H1 (cell line): ENCODE results near the gene EPHA4. TPM values are rescaled to one million over a fixed set of nuclear protein-coding genes. Genes with fewer than 3 reads are reported as not detected.

Source experiments
- CTCF ChIA-PET: fragments of 300-600 bp; sonication (Branson Sonifier 250); formaldehyde crosslinking; loops from one replicate; lab custom pipeline; 2021; ENCODE audit not compliant: partially characterized antibody; lab: Charles Lee
- POLR2A ChIA-PET: fragments of 300-600 bp; sonication (Branson Sonifier 250); formaldehyde crosslinking; loops from one replicate; lab custom pipeline; 2021; ENCODE audit warnings: inconsistent platforms; ENCODE audit not compliant: partially characterized antibody; lab: Charles Lee
- DNase-seq, 2 experiments: peaks; one replicate each; pipeline versions ENCODE4 v3.0.0 to v3.0.0-alpha.2; 2010 to 2022; ENCODE audit warnings: low spot score in 2 of 2, low read depth in 1 of 2, mixed read lengths in 1 of 2
- FAIRE-seq: peaks from 2 replicates; lab custom pipeline; 2011; peaks lifted over from hg19 to GRCh38; lab: Jason Lieb, UNC
- H2AFZ ChIP-seq: 2 replicates; pipeline ENCODE4 v1.8.1; 2012; ENCODE audit warnings: low read length, inconsistent platforms
- H2AK5ac ChIP-seq: 2 replicates; pipeline ENCODE4 v1.6.1; 2013; ENCODE audit warnings: low read depth, low read length
- H2BK120ac ChIP-seq: replicated peaks from 2 replicates; pipeline ENCODE3; 2013; ENCODE audit warnings: low read depth, low read length, inconsistent platforms
- H2BK12ac ChIP-seq: 2 replicates; pipeline ENCODE4 v1.6.1; 2013; ENCODE audit warnings: low read depth, low read length
- H2BK15ac ChIP-seq: 2 replicates; pipeline ENCODE4 v1.6.1; 2013; ENCODE audit warnings: low read length
- H2BK20ac ChIP-seq: 2 replicates; pipeline ENCODE4 v1.6.1; 2013; ENCODE audit warnings: low read length
- H2BK5ac ChIP-seq: 2 replicates; pipeline ENCODE4 v1.6.1; 2013; ENCODE audit warnings: low read depth, low read length
- H3K14ac ChIP-seq: 2 replicates; pipeline ENCODE4 v1.6.1; 2013; ENCODE audit warnings: inconsistent platforms; ENCODE audit not compliant: insufficient read length
- H3K18ac ChIP-seq: 2 replicates; pipeline ENCODE4 v1.6.1; 2013; ENCODE audit warnings: low read length; ENCODE audit errors: extremely low read depth
- H3K23ac ChIP-seq: 2 replicates; pipeline ENCODE4 v1.6.1; 2013; ENCODE audit warnings: inconsistent platforms; ENCODE audit not compliant: insufficient read length
- H3K23me2 ChIP-seq: 2 replicates; pipeline ENCODE4 v1.6.1; 2013; ENCODE audit warnings: low read depth, low read length
- H3K27ac ChIP-seq: 2 replicates; pipeline ENCODE4 v1.6.1; 2011; ENCODE audit warnings: low read depth, low read length, inconsistent platforms
- H3K27me3 ChIP-seq, 4 experiments: replicated peaks in 1 of 4; 1 replicate in 1 of 4; 2 replicates in 3 of 4; pipeline versions ENCODE4 v1.6.1 to v1.8.1; 2011 to 2013; ENCODE audit warnings: low read length in 3 of 4, mild to moderate bottlenecking in 3 of 4, inconsistent platforms in 2 of 4, mixed read lengths in 2 of 4, moderate library complexity in 1 of 4; ENCODE audit not compliant: control insufficient read depth in 3 of 4, insufficient read depth in 3 of 4; ENCODE audit errors: extremely low read depth in 1 of 4
- H3K36me3 ChIP-seq, 4 experiments: 2 replicates each; pipeline versions ENCODE4 v1.6.1 to v1.8.1; 2011 to 2013; ENCODE audit warnings: mild to moderate bottlenecking in 4 of 4, low read length in 3 of 4, moderate library complexity in 2 of 4, control low read depth in 1 of 4, inconsistent platforms in 1 of 4; ENCODE audit not compliant: insufficient read depth in 4 of 4, control insufficient read depth in 2 of 4
- H3K4ac ChIP-seq: replicated peaks from 2 replicates; pipeline ENCODE3; 2013; ENCODE audit warnings: low read length, low read depth, mixed read lengths, inconsistent platforms; ENCODE audit not compliant: insufficient read length
- H3K4me1 ChIP-seq, 4 experiments: replicated peaks in 1 of 4; 1 replicate in 1 of 4; 2 replicates in 3 of 4; pipeline versions ENCODE4 v1.6.1 to v1.8.1; 2011 to 2013; ENCODE audit warnings: low read length in 3 of 4, inconsistent platforms in 2 of 4, mixed read lengths in 1 of 4; ENCODE audit not compliant: insufficient read depth in 4 of 4, control insufficient read depth in 3 of 4
- H3K4me2 ChIP-seq, 2 experiments: 2 replicates each; pipeline versions ENCODE4 v1.6.1 to v1.8.1; 2011 to 2013; ENCODE audit warnings: low read depth in 2 of 2, low read length in 2 of 2, control low read depth in 1 of 2, inconsistent platforms in 1 of 2, mild to moderate bottlenecking in 1 of 2; ENCODE audit not compliant: insufficient read depth in 1 of 2
- H3K4me3 ChIP-seq, 4 experiments: fragments of 200-600, 300-600 bp in 1 of 4; sonication (generic), shearing (Covaris generic), sonication (Bioruptor Twin) in 1 of 4; 2 replicates each; pipeline versions ENCODE4 v1.5.1 to v1.8.1; 2011 to 2016; ENCODE audit warnings: low read length in 4 of 4, low read depth in 3 of 4, control low read depth in 2 of 4, inconsistent platforms in 2 of 4, mild to moderate bottlenecking in 2 of 4, mixed read lengths in 1 of 4, moderate library complexity in 1 of 4; ENCODE audit not compliant: insufficient read depth in 2 of 4; ENCODE audit errors: extremely low read depth in 1 of 4
- H3K56ac ChIP-seq: replicated peaks from 2 replicates; pipeline ENCODE3; 2013; ENCODE audit warnings: low read depth, mild to moderate bottlenecking, mixed read lengths, low read length, inconsistent platforms; ENCODE audit not compliant: insufficient read length
- H3K79me1 ChIP-seq: 2 replicates; pipeline ENCODE4 v1.6.1; 2013; ENCODE audit warnings: low read depth, low read length, control low read depth
- H3K79me2 ChIP-seq, 2 experiments: 2 replicates each; pipeline versions ENCODE4 v1.6.1 to v1.8.1; 2012 to 2013; ENCODE audit warnings: low read length in 2 of 2, mild to moderate bottlenecking in 2 of 2, inconsistent platforms in 1 of 2; ENCODE audit not compliant: insufficient read depth in 2 of 2, control insufficient read depth in 1 of 2
- H3K9ac ChIP-seq, 4 experiments: replicated peaks in 1 of 4; 1 replicate in 1 of 4; 2 replicates in 3 of 4; pipeline versions ENCODE4 v1.6.1 to v1.8.1; 2011 to 2013; ENCODE audit warnings: low read depth in 3 of 4, low read length in 3 of 4, control low read depth in 2 of 4, mild to moderate bottlenecking in 2 of 4, moderate library complexity in 2 of 4, inconsistent platforms in 1 of 4; ENCODE audit errors: extremely low read depth in 1 of 4
- H3K9me3 ChIP-seq, 2 experiments: 2 replicates each; pipeline versions ENCODE4 v1.6.1 to v1.8.1; 2012 to 2013; ENCODE audit warnings: mild to moderate bottlenecking in 2 of 2, moderate library complexity in 2 of 2, control low read depth in 1 of 2, inconsistent platforms in 1 of 2, low read depth in 1 of 2, low read length in 1 of 2, mixed read lengths in 1 of 2; ENCODE audit not compliant: insufficient read depth in 2 of 2
- H4K20me1 ChIP-seq, 2 experiments: replicated peaks in 1 of 2; 2 replicates each; pipeline versions ENCODE3 to v1.8.1; 2011 to 2013; ENCODE audit warnings: inconsistent platforms in 2 of 2, low read length in 2 of 2, mild to moderate bottlenecking in 1 of 2; ENCODE audit not compliant: insufficient read depth in 2 of 2, control insufficient read depth in 1 of 2
- H4K5ac ChIP-seq: 2 replicates; pipeline ENCODE4 v1.6.1; 2013; ENCODE audit warnings: low read length, low read depth, mixed read lengths, inconsistent platforms; ENCODE audit not compliant: insufficient read length
- H4K8ac ChIP-seq: 2 replicates; pipeline ENCODE4 v1.8.0; 2013; ENCODE audit warnings: mild to moderate bottlenecking, moderate library complexity, low read length, inconsistent platforms; ENCODE audit not compliant: insufficient read depth; ENCODE audit errors: extremely low read depth
- H4K91ac ChIP-seq: replicated peaks from 2 replicates; pipeline ENCODE3; 2013; ENCODE audit warnings: low read length, mixed read lengths, inconsistent platforms; ENCODE audit not compliant: insufficient read length
- MAX ChIP-seq: IDR thresholded peaks from 2 replicates; pipeline ENCODE4 v1.6.1; 2012; ENCODE audit warnings: inconsistent platforms
- PHF8 ChIP-seq: fragments of 200-600 bp; sonication (generic); conservative IDR thresholded peaks from 2 replicates; pipeline ENCODE4 v1.7.1; 2012; ENCODE audit warnings: low read depth, mild to moderate bottlenecking, inconsistent platforms, low read length, moderate library complexity
- WGBS, 2 experiments: shearing (Covaris generic) in 1 of 2; methylation state at CpG; one replicate each; pipeline versions ENCODE4 v1.1.6 to v1.1.7; 2013 to 2015; ENCODE audit warnings: low lambda C conversion rate in 2 of 2, mixed read lengths in 2 of 2, inconsistent platforms in 1 of 2, low coverage in 1 of 2, missing lambda C conversion rate in 1 of 2; ENCODE audit not compliant: insufficient replicate concordance in 2 of 2, insufficient coverage in 1 of 2, insufficient read length in 1 of 2; ENCODE audit errors: extremely low coverage in 1 of 2, missing lambda C conversion rate in 1 of 2; 5-methylcytosine and 5-hydroxymethylcytosine counted together
- polyA plus RNA-seq, 7 experiments: library from polyadenylated mRNA; depleted of rRNA in 3 of 7; stranded (reverse) in 5 of 7; unstranded in 2 of 7; fragments of >200 nt in 5 of 7; fragments of 200-250 nt in 2 of 7; gene quantifications; 1 replicate in 5 of 7; 2 replicates in 1 of 7; 4 replicates in 1 of 7; pipeline versions ENCODE4 v1.2.1 to v1.2.3, GENCODE V29; 2011 to 2013; ENCODE audit warnings: missing spikeins in 2 of 7, mixed read lengths in 2 of 7
- total RNA-seq: library from RNA; stranded (reverse); fragmentation: NEBNext Ultra II Directional; extraction: Animal tissue kit (Norgen Biotek cat#: 25700); gene quantifications from 2 replicates; pipeline ENCODE4 v1.2.1, GENCODE V29; 2021

The EPHA4 gene
- total and polyA plus RNA-seq, 2 of the 8 experiments (the other 6 are each of a cell fraction or from before 2014, with no cell fraction given) = 4.3 to 5.7 TPM

GRCh38 chr2:221415789-221416188 is 156.3 kb downstream of the EPHA4 start:
- Histone ChIP-seq H4K20me1 (no peaks in the 10 kb centered on the region), H4K8ac (no peak overlapping the region), H3K4me2 (no peak overlapping the region), H2AFZ (0 out of 2 replicates have a peak overlapping the region, but pooled peaks have one; percentile 51), H3K18ac (no peak overlapping the region), H2BK15ac (no peak overlapping the region), H3K9ac (no peak overlapping the region), H3K9me3 (0 out of 4 replicates have a peak, but pooled peaks cover 0 to 2% of the 10 kb centered on the region in 2 experiments), H3K23me2 (no peaks in the 10 kb centered on the region), H3K4me3 (no peak overlapping the region), H4K91ac (no peak overlapping the region), H4K5ac (no peak overlapping the region), H2BK12ac (no peak overlapping the region), H3K27ac (no peak overlapping the region), H2BK20ac (no peak overlapping the region), H3K4ac (no peak overlapping the region), H3K14ac (no peak overlapping the region), H2BK120ac (no peak overlapping the region), H3K36me3 (no peaks in the 10 kb centered on the region; a peak in 3 of 8 replicates), H2BK5ac (no peak overlapping the region), H3K56ac (no peak overlapping the region), H3K27me3 (no peaks in the 10 kb centered on the region; a peak in 1 of 7 replicates), H3K79me1 (no peaks in the 10 kb centered on the region), H3K4me1 (no peaks in the 10 kb centered on the region), H3K23ac (no peak overlapping the region), H2AK5ac (no peak overlapping the region), H3K79me2 (no peaks in the 10 kb centered on the region)
- FAIRE-seq (peak; percentile 28), DNase-seq (no peak)
- 92% methylated on average over 5 of the region's 5 CpGs; no CpG with 5 or more reads in 1 of the 2 experiments for WGBS, 2 experiments
- TF ChIP-seq PHF8 (no peak), MAX (no peak)
- POLR2A ChIA-PET = no interaction called here
- CTCF ChIA-PET = interaction anchor here (1.1 kb wide), 1 partner anchor 554 kb away, joined by 3 read pairs; no protein-coding TSS in a partner anchor
